Measurements from ENCODE around the gene LYPLA2.
A peak's percentile ranks its signal among the peaks of the same experiment; 100 is the strongest.

DNA sequence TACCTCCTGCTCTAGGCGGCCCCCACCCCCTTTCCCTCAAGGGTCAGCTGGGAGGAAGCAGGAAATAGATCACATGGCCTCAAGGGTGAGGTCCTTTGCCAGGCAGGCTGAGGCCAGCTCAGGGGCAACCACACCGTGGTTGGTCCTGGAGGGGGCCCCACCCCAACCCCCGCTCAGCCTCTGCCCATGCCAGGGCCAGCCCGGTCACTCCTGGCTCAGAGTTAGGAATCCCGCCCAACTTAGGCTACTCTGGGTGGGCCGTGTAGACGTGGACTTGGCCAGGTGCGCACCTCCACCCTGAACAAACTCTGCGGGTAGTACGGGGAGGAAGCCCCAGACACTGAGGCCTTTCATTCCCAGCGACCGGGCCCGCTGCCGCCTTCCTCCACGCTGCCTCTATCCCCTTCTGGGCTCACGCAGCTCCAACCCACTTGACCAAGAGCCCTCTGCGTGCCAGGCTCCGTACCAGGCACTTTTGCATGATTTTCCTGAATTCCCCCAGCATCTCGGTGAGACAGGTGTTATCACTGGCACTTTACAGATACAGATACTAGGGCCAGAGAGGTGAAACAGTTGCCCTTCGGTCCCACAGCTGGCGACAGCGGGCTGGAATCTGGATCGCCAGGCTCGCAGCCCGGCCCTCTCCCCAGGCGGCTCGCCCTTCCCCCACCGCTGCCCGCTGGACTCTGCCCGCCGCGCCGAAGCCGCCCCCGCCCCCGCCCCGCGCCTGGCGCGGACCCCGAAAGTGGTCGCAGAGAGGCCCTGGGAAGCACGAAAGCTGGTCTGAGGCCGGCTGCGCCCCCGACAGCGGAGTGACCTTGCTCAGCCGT, 8.8 kb downstream of the LYPLA2 start:
- TF ChIP-seq, protein P1, sequence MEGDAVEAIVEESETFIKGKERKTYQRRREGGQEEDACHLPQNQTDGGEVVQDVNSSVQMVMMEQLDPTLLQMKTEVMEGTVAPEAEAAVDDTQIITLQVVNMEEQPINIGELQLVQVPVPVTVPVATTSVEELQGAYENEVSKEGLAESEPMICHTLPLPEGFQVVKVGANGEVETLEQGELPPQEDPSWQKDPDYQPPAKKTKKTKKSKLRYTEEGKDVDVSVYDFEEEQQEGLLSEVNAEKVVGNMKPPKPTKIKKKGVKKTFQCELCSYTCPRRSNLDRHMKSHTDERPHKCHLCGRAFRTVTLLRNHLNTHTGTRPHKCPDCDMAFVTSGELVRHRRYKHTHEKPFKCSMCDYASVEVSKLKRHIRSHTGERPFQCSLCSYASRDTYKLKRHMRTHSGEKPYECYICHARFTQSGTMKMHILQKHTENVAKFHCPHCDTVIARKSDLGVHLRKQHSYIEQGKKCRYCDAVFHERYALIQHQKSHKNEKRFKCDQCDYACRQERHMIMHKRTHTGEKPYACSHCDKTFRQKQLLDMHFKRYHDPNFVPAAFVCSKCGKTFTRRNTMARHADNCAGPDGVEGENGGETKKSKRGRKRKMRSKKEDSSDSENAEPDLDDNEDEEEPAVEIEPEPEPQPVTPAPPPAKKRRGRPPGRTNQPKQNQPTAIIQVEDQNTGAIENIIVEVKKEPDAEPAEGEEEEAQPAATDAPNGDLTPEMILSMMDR (IDR thresholded peaks at IDR 0.05), result no peak
- TF ChIP-seq POLR2A (IDR thresholded peaks at IDR 0.05) (no peak), POLR2AphosphoS5 (IDR thresholded peaks at IDR 0.05) (peak; percentile 41 to 74 (median 46))
